PC-9 (cell line): Measurements from ENCODE around the gene EXOC4. TPM values are rescaled to one million over a fixed set of nuclear protein-coding genes. Genes with fewer than 3 reads are reported as not detected.

Experiments used
- BruUV-seq: library from RNA; stranded (reverse); fragments of 400-500 nt; replicated peaks from 2 replicates; lab custom pipeline; 2021; lab: Mats Ljungman, UMichigan
- CTCF ChIA-PET: fragments of 300-600 bp; sonication (Branson Sonifier 250); formaldehyde crosslinking; loops from one replicate; lab custom pipeline; 2022; ENCODE audit warnings: antibody characterized with exemption; lab: Charles Lee
- POLR2A ChIA-PET: fragments of 300-600 bp; sonication (Branson Sonifier 250); formaldehyde crosslinking; loops from one replicate; lab custom pipeline; 2022; ENCODE audit warnings: antibody characterized with exemption; ENCODE audit not compliant: unreplicated experiment; lab: Charles Lee
- DNase-seq, 2 experiments: peaks; one replicate each; pipeline versions ENCODE4 v3.0.0 to v3.0.0-alpha.2; 2015 to 2022; ENCODE audit warnings: mixed read lengths in 1 of 2
- H2AFZ ChIP-seq: fragments of 200-600 bp; sonication (generic); 2 replicates; pipeline ENCODE4 v1.8.1; 2017; ENCODE audit warnings: antibody characterized with exemption
- H3F3A ChIP-seq: fragments of 200-600 bp; sonication (generic); 2 replicates; pipeline ENCODE4 v1.8.1; 2017; ENCODE audit warnings: antibody characterized with exemption, mild to moderate bottlenecking, low read depth; ENCODE audit not compliant: insufficient read depth
- H3K27ac ChIP-seq: fragments of 200-600 bp; sonication (generic); 2 replicates; pipeline ENCODE4 v1.6.1; 2016; ENCODE audit warnings: mixed run types
- H3K27me3 ChIP-seq: fragments of 200-600 bp; sonication (generic); 2 replicates; pipeline ENCODE4 v1.6.1; 2016; ENCODE audit warnings: low read depth, mixed run types; ENCODE audit not compliant: insufficient read depth
- H3K36me3 ChIP-seq: fragments of 200-600 bp; sonication (generic); 2 replicates; pipeline ENCODE4 v1.6.1; 2016; ENCODE audit warnings: low read depth, mixed run types
- H3K4me1 ChIP-seq: fragments of 200-600 bp; sonication (generic); replicated peaks from 2 replicates; pipeline ENCODE4 v1.6.1; 2016; ENCODE audit warnings: mixed run types; ENCODE audit not compliant: insufficient read depth
- H3K4me2 ChIP-seq: fragments of 200-600 bp; sonication (generic); 2 replicates; pipeline ENCODE4 v1.6.1; 2017; ENCODE audit warnings: mixed run types
- H3K4me3 ChIP-seq: fragments of 200-600 bp; sonication (generic); 2 replicates; pipeline ENCODE4 v1.6.1; 2016; ENCODE audit warnings: mixed run types
- H3K79me2 ChIP-seq: fragments of 200-600 bp; sonication (generic); 2 replicates; pipeline ENCODE4 v1.6.1; 2017; ENCODE audit warnings: low read depth, mixed run types
- H3K9me2 ChIP-seq: fragments of 200-600 bp; sonication (generic); 2 replicates; pipeline ENCODE4 v1.8.1; 2017; ENCODE audit warnings: mild to moderate bottlenecking; ENCODE audit not compliant: insufficient read depth
- H3K9me3 ChIP-seq: fragments of 200-600 bp; sonication (generic); 2 replicates; pipeline ENCODE4 v1.8.1; 2016; ENCODE audit warnings: low read depth; ENCODE audit not compliant: insufficient read depth
- H4K20me1 ChIP-seq: fragments of 200-600 bp; sonication (generic); 2 replicates; pipeline ENCODE4 v1.8.1; 2017; ENCODE audit not compliant: insufficient read depth
- CTCF ChIP-seq: fragments of 200-600 bp; sonication (generic); conservative IDR thresholded peaks from 2 replicates; pipeline ENCODE4 v1.6.1; 2017; ENCODE audit warnings: mixed run types, antibody characterized with exemption, mild to moderate bottlenecking, moderate library complexity
- EZH2 ChIP-seq: fragments of 200-600 bp; sonication (generic); IDR thresholded peaks from 2 replicates; pipeline ENCODE4 v1.8.0; 2017; ENCODE audit warnings: antibody characterized with exemption, low read depth
- intact Hi-C: fragments of 100-400 bp; cut with micrococcal nuclease; formaldehyde crosslinking; loops from one replicate; pipeline ENCODE4 v1.10.0; 2022; ENCODE audit not compliant: unreplicated experiment
- total RNA-seq: library from RNA; stranded (reverse); gene quantifications from 2 replicates; pipeline ENCODE4 v1.2.3, GENCODE V29; 2021

Gene EXOC4
- total RNA-seq, 1 experiment from 2014 or later = 101 TPM

GRCh38 chr7:133606991-133607390 is 354.1 kb downstream of the EXOC4 start:
- intact Hi-C loops = no loop called here
- Histone ChIP-seq H2AFZ (no peak overlapping the region), H3K4me2 (no peak overlapping the region), H4K20me1 (no peaks in the 10 kb centered on the region), H3F3A (no peaks in the 10 kb centered on the region), H3K27me3 (no peaks in the 10 kb centered on the region), H3K9me2 (no peaks in the 10 kb centered on the region), H3K4me1 (no peaks in the 10 kb centered on the region), H3K9me3 (no peaks in the 10 kb centered on the region), H3K79me2 (no peaks in the 10 kb centered on the region), H3K36me3 (no peaks in the 10 kb centered on the region), H3K27ac (no peak overlapping the region), H3K4me3 (no peak overlapping the region)
- no peak for TF ChIP-seq EZH2
- TF ChIP-seq CTCF = no peak
- ChIA-PET POLR2A (no interaction called here), CTCF (no interaction called here)
- DNase-seq = no peak
- no TSS peak for BruUV-seq

GRCh38 chr7:133609806-133610205 is 356.9 kb downstream of the EXOC4 start:
- Histone ChIP-seq H3K9me3 (no peaks in the 10 kb centered on the region), H3K36me3 (no peaks in the 10 kb centered on the region), H3K27me3 (no peaks in the 10 kb centered on the region), H2AFZ (no peak overlapping the region), H3K4me3 (no peak overlapping the region), H3K79me2 (no peaks in the 10 kb centered on the region), H3K27ac (no peak overlapping the region), H3K4me2 (no peak overlapping the region), H3K4me1 (no peaks in the 10 kb centered on the region), H3F3A (no peaks in the 10 kb centered on the region), H4K20me1 (no peaks in the 10 kb centered on the region), H3K9me2 (no peaks in the 10 kb centered on the region)
- intact Hi-C loops = no loop called here
- BruUV-seq = no TSS peak
- POLR2A ChIA-PET = no interaction called here
- CTCF ChIA-PET = no interaction called here
- TF ChIP-seq EZH2 (no peak), CTCF (no peak)
- no peak for DNase-seq

- H3K79me2 ChIP-seq = no peaks in the 10 kb centered on the region
- H3K4me2 ChIP-seq = no peak overlapping the region
- no peak for TF ChIP-seq EZH2
- no peak for TF ChIP-seq CTCF
- DNase-seq = no peak
- no peak overlapping the region for H3K27ac ChIP-seq
- no TSS peak for BruUV-seq
- H4K20me1 ChIP-seq = no peaks in the 10 kb centered on the region
- intact Hi-C loops = no loop called here
- no peaks in the 10 kb centered on the region for H3K9me2 ChIP-seq
- POLR2A ChIA-PET = no interaction called here
- CTCF ChIA-PET = no interaction called here
- no peaks in the 10 kb centered on the region for H3K9me3 ChIP-seq
- H3F3A ChIP-seq = no peaks in the 10 kb centered on the region
- H3K36me3 ChIP-seq = no peaks in the 10 kb centered on the region
- no peak overlapping the region for H3K4me3 ChIP-seq
- no peak overlapping the region for H2AFZ ChIP-seq
- no peaks in the 10 kb centered on the region for H3K27me3 ChIP-seq
- no peaks in the 10 kb centered on the region for H3K4me1 ChIP-seq
Measured at GRCh38 chr7:133611955-133612354, 359.1 kb downstream of the EXOC4 start.
